Stimulated activated CD8-positive, alpha-beta memory T cell treated with anti-CD3 and anti-CD28 coated beads, Interleukin-12 subunit alpha, Interleukin-12 subunit beta, amount 100 ng/mL, for 24 hours (primary cell): ENCODE results near the gene GALNT10.
"Not testable (repeated sequence)": the region's sequence is repeated elsewhere in the genome, so short reads cannot be mapped to it uniquely, and the experiment has no call there.

ENCODE experiments used
- DNase-seq: peaks from one replicate; pipeline ENCODE4 v3.0.0-alpha.2; 2020; ENCODE audit errors: extremely low read depth

The GALNT10 gene

DNA sequence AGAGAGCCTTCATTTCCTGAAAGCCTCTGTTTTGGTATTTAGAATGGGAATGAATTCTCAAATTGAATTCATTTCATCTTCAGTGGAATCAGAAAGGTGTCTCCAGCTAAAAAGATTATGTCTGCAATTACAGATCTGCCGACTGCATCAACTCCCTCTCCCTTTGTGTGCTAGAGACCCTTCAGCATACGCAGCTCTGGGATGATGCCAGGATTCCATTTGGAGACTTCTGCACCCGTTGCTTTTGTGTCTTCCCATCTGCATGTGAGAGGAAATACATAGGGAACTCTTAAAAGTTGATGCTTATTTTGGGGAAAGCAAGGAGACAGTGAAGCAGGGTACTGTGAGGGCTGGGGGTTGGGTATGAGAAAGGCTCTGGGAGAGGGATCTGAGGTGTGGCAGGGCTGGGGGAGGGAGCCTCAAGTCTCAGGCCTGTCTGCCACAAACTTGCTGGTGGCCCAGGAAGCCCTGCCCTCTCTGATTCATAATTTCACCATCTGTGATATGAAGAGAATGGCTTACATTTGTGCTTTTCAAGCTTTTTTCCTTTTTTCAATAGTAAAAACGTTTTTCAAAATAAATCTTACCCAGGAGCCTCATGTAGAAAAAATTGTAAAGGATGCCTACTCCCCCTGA lies 165.6 kb downstream of the GALNT10 start:
- DNase-seq, result no peak

DNA sequence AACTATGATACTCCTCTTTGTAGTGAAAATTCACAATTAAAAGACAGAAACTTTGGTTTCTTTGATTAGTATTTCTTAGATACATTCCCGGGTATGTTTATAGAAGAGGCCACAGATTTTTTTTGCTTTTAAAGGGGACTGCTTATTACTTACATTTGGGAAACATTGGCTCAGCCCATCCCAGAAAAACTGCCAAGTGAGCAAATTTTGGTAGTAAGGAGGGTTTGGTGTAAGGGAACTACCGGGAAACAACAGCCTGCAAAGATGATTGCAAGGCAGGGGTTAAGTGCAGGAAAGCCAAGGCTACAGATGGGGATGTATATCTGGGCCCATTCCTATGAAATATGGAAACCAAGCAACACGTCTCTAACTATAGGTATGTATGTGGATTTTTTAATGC lies 166.4 kb downstream of the GALNT10 start:
- no peak for DNase-seq

DNA sequence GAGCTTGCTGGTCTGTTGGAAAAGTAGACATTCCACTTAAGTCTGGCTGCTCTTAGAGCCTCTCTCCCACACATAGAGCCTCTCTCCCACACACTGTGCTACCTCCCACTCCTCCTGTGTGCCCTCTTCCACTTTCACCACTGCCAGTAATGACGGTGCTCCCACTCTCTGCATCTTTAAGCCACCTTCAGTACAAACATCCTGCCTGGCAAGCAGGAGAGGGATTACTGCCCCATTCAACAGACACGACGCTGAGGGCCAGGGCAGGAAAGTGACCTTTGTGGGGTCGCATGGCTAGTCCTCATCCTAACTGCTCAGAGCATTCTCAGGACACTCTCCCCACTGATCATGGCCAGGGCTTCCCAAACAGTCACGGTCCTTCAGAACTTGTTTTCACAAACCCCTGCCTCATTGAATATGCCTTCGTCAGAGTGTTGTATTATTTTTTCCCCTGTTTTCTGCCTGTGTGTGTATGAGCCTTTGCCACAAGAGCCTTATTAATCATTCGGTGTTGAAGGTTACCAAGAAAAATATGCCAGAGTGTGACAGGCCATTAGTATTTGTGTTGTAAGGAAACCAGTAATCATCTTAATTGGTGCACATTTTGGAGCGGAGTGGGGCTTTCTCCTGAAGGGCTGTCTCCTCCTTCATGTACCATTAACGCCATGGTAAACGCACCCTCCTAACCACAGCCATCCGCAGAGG lies 168.1 kb downstream of the GALNT10 start:
- no peak for DNase-seq

DNA sequence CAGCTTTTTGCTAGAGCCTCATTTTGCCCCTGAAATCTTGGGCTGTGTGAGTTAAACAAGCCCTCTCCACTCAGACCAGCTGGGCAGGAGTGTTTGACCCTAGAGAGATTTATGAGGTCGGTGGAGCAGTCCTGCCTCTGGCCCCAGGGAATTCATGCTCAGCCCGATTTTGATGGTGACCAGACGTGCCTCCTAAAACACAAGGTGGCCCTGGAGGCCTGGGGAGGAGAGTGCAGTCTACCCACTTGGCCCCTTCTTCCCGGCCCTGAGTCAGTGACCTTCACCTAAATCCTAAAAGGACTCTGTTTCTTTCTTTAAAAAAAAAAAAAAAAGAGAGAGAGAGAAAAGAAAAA lies 168.7 kb downstream of the GALNT10 start:
- no peak for DNase-seq

DNA sequence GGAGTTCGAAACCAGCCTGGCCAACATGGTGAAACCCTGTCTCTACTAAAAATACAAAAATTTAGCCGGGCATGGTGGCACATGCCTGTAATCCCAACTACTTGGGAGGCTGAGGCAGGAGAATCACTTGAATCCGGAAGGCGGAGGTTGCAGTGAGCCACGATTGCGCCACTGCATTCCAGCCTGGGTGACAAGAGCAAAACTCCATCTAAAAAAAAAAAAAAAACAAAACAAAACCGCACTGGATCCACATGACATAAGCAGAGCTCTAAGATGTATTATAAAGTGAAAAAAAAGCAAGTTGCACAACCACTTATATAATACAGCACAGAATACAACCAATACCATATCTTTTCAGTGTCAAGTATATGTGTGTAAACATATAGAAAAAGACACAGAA lies 169.7 kb downstream of the GALNT10 start:
- not testable (repeated sequence) for DNase-seq

DNA sequence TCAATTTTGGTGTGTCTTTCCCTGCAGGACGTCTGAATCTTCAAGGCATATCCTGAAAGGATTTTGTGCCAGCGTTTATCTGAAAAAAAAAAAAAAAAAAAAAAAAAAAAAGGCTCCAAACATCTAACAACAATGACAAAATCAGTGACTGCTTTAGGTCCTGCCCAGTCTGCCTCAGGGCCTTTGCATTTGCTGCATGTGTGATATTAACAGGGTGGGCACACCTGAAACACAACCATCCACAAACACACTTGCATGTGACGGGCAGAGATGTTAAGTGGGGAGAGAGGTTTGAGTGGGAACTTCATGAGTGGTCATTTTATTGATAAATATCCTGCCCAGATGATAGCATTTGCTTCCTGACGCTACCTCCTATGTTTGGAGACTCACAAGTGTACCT lies 172.9 kb downstream of the GALNT10 start:
- no peak for DNase-seq

DNA sequence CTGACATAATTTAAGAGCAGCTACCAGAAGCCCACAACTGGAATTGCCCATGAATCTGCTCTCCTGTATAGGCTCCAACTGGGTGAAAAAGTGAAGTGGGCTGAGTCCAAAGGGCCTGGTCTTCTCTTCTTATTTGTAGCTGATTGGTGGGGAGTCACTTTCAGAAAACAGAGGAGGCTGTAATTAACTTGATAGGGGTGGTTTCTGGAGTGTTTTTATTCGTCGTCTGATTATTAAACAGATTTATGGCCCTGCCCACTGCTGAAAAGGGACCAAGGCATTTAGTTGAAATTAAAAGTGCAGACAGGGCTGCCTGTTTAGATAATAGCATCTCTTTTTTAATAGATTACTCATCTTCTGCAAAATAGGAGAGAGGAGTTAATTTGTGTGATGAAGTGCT lies 174.2 kb downstream of the GALNT10 start:
- no peak for DNase-seq

DNA sequence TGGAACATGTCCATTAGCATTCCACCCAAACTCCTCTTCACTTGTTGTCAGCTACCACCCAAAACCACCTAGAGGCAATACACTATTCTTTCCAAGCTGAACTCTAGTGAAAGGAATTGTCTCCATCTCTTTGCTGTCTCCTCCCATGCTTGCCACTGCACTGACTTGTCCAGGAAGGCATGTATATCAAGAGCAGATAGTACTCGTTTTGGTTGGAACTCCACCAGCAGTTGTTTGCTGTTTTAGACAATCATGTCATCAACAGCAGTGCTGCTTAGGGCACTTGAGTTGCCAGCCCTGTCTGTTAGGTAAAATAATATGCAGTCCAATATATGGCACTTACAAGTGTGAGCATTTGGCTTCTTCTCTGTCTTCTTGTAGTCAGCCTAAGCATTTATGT lies 175.3 kb downstream of the GALNT10 start:
- no peak for DNase-seq

DNA sequence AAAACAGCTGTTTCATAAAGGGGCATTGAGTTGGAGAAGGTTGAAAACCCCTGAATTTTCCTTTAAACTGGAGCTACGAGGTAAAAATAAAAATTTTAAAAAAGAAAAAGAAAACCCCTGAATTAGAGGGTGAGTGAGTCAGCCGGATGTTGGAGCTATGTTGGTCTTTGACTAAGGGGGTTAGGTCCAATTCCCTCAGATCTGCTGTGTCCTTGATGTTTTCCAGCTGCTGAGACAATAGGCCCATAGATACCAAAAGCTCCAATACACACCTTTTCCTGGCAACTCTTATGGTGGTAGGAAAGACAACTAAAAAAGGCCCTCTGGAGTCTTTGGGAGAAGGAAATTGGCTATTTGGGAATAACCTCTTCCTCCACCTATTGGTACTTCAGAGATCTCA lies 175.8 kb downstream of the GALNT10 start:
- no peak for DNase-seq

DNA sequence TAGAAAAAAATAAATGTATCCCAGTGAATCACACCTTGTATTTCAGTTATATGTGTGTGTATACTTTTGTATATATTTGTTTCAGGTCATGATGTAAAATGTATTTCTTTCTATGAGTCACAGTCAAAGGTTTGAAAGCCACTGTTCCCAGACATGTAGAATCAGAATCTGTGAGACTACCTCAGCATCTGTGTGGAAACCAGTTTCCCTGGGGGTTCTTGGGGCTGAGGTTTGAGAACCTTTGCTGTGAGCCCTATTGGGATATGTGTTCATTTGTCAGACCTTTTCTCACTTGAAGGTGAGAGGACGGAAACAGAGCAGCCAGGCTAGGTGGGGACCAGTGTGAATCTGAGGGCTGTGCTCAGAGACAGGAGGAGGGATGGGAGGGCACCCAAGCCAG lies 176.6 kb downstream of the GALNT10 start:
- no peak for DNase-seq

DNA sequence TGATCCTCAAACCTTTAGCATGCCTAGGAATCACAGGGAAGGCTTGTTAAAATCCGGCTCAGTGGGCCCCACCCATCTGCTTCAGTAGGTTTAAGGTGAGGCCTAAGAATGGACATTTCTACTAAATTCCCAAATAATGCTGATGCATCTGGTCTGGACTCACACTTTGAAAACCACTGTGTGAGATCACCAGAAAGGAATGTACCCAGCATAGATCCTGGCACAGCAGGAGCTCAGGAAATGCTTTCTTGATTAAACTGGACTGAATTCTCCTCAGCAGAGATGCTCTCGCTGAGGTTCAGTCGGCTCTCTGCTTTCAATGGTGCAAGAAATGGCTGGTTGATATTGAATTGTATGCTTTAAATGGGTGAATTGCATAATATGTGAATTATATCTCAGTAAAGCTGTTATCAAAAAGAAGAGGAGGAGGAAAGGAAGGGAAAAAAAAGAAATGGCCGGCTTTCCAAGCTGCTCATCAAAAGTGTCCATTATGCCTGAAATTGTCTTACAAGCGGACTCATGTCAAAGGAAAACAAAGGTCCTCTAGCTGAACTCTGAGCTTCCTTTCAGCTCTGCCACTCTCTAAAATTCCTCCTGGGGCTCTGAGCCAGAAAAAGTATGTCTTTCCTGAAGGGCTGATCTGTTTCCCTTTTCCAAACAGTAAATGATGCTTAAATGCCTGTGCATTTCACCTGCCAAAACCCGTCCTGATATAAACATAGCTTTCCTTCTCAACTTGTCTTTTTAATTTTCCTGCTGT lies 177.7 kb downstream of the GALNT10 start:
- no peak for DNase-seq

DNA sequence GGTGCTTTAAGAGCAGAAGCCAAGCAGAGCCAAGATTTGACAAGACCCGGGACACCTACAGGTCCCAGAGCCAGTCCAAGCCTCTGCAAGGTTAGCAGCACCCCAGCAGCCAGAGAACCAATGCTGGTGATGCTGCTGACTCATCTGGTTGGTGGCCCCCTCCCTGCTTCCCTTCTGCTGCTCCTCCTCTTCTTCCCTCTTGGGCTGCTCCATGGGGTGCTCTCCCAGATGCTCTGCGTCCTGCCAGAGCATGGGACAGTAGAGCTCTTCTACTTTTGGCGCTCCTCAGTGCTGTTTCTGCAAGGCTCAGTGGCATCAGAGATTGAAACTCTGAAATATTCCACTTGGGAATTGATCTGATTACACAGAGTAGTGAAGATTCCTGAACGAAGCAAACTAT lies 179.1 kb downstream of the GALNT10 start:
- DNase-seq, result no peak

DNA sequence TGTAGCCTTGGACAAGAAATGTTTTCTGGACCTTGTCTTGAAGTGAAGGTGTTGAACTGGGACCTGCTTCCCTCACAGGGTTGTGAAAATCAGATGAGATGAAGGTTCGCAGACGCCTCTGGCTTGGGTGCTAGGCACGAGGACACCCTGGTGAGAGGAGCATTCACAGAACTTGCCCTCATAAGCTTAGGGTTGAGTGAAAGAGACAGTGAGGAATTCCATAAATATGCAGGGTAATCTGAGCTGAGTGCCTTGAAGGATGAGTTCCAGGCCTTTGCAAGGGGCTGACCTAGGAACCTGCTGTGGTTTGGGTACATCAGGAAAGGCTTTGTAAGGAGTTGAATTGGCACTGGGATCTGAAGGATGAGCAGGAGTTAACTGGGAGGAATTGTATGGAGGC lies 179.6 kb downstream of the GALNT10 start:
- no peak for DNase-seq

DNA sequence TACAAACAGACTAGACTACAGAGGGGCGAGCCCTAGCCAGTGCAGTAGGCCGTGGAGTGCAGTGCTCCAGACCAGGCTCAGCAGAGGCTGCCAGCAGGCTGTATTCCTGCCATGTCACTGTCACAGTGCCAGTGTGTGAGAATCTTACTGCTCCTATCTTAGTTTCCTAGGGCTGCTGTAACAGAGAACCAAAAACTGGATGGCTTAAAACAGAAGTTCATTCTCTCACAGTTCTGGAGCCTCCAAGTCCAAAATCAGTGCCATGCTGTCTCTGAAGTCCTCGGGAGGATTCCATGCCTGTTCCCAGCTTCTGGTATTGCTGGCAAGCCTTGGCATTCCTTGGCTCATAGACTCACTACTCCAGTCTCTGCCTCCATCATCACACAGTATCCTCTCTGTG lies 180.3 kb downstream of the GALNT10 start:
- DNase-seq, result no peak

DNA sequence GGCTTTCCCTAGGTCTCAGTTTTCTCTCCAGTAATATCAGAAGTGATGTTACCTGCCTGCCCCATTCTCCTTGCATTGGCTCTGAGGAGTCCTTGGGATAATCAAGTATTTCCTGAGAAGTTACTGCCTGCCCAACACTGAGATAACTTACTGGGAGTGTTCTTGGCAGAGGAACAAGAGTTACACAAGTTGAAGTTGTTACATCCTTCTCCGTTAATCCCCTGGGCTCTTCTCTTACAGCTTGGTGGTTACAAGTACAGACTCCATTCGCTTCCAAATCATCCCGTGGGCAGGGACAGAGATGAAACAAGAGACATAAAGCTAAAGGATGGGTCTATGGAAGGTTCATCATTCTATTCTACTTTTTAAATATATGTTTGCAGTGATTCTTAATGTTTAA lies 181.2 kb downstream of the GALNT10 start:
- no peak for DNase-seq

DNA sequence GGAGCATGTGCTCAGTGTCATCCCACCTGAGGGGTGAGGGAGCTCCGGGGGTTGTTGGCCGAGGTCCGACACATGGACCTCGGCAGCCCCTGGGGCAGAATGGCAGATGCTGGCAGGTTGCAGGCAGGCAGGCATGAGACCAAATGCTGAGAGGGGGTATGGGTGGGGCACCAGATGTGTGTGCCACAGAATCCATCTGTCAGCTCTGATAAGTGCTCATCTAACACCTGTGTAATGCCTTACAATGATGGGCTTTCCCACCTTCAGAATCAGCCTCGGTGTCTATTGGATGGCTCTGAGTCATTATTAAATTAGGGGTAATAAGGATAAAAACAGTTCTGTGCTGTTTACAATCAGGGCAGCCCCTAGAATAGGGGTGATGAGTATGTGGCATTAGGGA lies 182.1 kb downstream of the GALNT10 start:
- no peak for DNase-seq

DNA sequence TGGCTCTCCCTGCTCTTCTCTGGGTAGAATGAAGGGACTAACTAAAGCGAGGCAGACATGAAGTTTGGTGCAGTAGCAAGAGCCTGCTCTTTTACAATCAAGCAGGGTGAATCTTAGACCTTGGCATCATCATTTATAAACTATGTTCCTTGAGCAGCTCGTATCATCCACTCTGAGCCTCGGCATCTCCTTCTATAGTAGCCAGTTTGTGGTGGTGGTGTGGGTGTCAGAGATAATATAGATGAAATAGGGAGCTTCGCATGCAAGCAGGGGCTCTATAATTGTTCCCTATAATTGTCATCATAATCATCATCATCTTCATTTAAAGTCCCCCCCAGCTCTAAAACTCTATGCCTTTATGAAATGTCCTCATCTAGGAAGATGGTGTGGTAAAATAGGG lies 182.8 kb downstream of the GALNT10 start:
- DNase-seq, result no peak

DNA sequence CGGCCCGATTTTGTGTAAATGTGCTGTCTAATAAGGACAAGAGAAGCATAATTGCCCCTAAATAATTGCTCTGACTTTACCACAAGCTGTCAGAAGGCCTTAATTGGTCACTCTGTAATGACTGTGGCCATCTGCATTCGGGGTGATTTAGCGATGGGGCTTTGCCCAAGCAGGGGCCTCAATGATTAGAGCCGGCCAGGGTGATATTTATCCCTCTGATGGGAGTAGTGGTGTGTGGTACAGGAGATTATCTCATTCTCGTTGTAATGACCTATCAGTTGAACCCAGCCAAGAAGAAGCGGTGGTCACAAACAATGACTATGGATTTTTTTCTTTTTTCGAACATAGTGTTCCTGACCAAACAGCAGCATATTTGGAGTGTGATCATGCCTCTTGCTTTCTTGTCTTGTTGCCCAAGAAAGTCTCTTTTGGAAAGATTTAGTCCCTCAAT lies 183.2 kb downstream of the GALNT10 start:
- DNase-seq, result no peak

DNA sequence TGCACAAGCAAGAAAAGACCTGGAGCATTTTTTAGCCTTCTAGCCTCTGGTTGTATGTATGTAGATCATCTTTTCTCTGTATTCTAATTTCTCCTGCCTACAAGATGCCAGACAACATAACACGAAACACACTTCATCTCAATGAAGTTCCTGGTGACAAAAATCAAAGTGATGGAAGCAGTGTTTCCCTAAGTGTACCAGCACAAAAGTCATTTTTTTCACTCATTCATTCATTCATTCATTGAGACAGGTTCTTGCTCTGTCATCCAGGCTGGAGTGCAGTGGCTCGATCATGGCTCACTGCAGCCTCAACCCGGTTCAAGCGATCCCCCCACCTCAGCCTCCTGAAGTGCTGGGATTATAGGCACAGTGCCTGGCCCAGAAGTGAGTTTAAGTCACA lies 183.7 kb downstream of the GALNT10 start:
- no peak for DNase-seq

DNA sequence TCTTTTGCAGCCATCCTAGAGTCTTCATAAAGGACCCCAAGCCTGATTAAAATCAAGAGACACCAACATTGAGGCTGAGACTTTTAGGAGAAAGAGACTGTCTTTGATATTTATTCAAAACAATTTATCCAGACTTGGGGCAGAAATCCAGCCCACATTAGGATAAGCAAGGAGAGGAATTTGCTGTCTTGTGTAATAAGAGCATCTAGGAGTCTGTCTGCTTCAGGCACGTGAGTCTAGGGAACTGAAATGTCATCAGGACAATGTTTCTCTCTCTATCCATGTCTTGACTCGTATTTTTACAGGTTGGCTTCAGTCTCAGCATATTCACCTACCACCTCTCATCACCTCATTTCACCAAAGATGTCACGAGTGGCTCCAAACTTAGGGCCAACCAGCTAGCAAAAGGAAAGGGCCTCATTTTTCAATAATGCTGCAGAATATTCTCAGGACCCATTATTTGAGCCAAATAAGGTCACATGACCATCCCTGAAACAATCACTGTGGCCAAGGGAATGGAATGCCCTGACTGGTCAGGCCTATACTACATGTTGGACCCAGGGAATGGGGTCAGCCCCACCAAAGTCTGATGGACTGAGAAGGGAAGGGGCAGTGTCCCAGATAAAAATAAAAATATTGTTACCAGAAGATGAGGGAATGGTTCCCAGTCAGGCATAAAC lies 184.9 kb downstream of the GALNT10 start:
- DNase-seq, result no peak

DNA sequence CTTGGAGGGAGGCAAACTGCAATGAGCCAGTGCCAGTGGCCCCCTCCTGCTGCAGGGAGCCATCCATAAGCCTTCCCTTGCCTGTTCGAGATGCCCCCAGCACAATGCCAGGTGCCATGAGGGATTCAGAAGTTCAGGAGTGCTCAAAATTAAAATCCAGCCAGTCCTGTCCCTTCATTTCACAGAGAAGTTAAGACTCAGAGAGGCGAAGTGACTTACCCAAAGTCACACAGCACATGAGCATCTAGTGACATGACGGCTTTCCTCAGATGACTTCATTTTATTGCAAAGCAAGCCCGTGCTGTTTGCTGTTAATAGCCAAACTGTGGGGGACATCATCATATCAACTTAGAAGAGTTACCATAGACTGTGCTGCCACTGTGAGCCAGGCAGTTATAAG lies 185.9 kb downstream of the GALNT10 start:
- DNase-seq, result no peak

DNA sequence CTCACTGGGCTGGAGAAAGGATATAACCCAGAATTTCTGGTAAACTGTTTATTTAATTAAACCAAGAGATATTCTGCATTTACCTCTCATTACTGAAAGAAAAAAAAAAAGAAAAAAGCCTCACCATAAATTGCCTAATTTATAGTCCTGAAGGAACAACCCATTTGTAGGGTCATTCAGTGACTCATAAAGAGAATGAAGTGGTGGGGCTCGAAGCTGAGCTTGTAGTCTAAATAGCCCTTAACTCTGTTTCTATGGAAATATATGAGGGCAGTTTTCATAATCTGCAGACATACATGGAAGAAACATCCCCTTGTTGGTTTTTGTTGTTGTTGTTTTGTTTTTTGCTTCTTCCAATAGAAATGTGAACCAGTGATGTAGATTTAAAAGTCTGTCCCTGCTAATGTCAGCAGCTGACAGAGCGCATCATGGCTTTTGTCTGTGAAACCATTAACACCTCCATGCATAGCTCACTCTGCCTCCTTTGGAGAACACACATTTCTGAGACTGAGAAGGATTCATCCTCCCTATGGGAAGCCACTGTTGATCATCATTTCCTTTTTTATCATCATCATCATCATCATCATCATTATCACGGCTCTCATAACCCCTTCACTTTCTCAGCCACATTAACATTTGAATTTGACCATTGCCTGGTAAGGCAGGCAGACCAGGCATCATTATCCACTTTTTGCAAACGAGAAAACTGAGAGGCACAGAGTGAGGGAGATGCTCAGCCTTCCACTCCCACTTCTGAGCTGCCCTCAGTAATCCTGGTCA lies 187.4 kb downstream of the GALNT10 start:
- DNase-seq, result no peak
